GM12874 (cell line): ENCODE results near the gene MXI1.

Experiments used
- TF ChIP-seq, protein P1 (sequence below): IDR thresholded peaks from 2 replicates; pipeline ENCODE4 v1.5.1; 2011; ENCODE audit warnings: low read depth, mild to moderate bottlenecking, control low read depth, low read length, moderate library complexity; ENCODE audit not compliant: insufficient read depth

The MXI1 gene

DNA sequence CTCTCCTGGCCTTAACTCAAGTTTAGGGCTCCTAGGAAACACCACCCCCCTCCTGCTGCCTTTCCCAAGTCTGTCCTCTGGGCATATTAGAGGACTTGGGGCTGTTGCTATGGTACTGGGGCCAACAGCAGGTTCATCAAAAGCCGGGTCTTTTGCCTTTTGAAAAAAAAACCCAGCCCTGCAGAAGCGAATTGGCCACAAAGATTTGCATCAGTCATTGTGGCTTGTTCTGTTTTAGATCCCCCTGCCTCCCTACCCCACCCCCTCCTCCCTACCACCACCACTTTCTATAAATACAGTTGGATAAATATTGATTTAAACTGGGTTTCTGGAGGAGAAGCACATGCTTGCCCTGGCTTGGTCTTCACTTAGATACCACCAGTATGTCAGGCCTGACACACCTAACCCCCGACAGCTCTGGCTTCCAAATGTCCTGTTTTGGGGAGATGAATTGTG is 7.0 kb downstream of the MXI1 start:
- TF ChIP-seq, protein P1, sequence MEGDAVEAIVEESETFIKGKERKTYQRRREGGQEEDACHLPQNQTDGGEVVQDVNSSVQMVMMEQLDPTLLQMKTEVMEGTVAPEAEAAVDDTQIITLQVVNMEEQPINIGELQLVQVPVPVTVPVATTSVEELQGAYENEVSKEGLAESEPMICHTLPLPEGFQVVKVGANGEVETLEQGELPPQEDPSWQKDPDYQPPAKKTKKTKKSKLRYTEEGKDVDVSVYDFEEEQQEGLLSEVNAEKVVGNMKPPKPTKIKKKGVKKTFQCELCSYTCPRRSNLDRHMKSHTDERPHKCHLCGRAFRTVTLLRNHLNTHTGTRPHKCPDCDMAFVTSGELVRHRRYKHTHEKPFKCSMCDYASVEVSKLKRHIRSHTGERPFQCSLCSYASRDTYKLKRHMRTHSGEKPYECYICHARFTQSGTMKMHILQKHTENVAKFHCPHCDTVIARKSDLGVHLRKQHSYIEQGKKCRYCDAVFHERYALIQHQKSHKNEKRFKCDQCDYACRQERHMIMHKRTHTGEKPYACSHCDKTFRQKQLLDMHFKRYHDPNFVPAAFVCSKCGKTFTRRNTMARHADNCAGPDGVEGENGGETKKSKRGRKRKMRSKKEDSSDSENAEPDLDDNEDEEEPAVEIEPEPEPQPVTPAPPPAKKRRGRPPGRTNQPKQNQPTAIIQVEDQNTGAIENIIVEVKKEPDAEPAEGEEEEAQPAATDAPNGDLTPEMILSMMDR = no peak

DNA sequence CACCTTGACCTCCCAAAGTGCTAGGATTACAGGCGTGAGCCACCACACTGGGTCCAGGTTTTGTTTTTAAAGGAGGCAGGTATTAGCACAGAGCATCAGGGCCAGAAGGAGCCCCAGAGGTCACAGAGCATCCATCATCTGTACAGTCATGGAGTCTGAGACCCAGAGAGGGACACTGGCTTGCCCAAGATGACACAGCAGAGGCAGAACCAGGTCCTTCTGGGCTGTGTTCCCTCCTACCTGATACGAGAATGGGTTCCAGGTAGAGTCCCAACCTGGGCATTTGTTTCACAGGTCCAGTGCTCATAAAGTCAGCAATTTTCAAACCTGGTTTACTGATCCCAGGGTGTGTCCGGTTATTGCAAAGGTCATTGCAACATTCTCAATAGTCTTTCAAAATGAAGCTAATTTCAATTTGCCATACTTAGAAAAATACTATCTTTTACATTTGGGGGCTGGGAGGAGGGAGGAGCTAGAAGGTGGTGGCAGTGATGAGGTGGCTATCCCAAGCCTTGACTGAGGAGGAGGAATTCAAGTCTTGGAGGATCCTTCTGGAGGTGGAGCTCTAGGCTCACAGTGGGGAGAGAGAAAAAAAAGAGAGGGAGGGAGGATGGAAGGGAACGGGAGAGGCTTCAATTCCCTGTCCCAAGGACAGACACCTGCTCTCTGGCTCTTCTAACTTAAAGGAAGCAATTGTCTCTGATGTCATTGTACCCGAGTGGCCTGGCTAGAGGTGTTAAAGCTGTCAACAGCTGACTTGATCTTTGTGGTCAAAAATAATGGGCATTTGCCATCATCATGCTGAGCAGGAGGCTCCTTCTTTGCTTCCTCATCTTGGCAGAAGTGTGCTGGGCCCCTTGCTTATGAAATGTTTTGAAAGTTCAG is 8.1 kb downstream of the MXI1 start:
- TF ChIP-seq, protein P1 = no peak

DNA sequence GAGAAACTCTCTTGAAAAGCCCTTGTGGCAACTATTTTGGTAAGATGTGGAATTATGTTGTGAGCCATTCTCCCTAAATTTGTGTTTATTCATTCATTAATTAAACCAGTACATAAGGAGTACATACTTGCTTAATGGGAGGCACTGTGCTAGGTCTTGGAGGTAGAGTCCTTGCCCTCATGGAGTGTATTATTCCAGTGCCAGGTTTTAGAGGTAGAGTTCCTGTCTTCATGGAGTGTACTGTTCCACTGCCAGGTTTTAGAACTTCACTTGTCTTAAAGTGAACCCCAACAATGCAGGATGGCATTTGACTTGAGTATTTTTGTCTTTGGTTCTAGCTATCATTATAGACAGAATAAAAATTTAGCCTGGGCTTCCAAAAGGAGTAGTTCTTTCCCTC is 8.8 kb downstream of the MXI1 start:
- TF ChIP-seq, protein P1 = no peak

DNA sequence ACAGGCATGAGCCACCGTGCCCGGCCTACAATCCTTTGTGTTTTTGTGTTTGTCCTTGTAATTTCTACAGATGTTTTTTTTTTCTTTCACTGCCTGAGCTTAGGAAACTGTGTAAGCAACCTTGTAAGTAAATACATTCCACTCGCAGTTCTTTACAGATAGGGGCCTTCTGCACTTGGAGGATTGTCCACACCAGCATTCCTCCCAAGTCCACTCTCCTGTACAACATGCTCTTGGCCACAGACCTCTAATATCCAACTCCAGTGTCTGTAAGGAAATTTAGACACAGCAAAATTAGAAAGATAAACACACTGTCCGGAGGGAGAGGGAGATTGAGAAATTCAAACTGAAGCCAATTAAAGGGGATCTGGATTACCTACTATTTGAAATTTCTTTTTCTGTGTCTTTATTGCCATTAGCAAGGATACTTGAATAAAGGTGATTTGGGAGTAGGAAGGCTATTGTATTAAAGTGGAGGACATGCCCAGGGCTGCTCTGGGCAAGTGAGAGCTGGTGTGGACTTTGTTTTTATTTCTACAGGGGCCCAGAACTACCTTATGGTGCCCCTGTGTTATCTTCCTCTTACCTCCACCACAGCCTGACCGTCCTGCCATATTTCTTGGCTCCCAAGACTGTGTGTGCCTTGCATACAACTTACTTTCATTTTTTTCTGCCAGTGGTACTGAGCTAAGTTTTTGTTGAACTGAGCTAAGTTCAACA is 9.7 kb downstream of the MXI1 start:
- TF ChIP-seq, protein P1 = no peak

DNA sequence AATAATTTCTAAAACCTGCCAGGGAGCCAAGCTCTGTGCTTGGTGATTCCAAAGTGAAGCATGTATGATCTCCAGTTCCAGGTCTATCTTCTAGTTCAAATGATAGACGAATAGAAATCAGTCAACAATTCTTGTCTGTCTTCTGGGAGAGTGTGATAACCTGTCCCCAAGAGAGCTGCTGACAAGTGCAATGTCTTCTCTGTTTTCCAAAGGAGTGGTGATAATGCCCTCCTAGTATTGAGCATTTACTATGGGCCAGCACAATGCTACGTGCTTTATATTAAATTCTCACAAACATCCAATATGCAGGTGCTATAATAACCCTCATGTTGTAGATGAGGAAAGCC is 10.2 kb downstream of the MXI1 start:
- TF ChIP-seq, protein P1 = no peak

DNA sequence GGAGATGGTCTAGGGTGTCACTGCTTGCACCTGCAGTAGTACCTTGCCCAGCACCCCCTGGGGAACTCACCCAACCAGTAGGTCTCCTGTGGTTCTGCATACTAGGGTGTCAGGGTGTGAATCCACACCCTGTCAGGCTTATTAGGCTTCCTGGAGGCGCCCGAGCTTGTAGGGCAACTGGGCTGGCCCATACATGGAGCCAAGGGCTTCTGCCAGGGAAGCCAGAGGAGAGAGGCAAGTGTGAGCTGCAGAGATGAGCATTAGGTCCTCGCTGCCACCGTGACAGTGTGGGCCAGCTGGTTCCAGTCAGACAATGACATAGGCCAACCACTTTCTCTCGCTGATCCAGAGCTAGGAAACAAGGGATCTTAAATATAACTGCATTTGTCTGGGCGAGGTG is 11.2 kb downstream of the MXI1 start:
- TF ChIP-seq, protein P1 = no peak

DNA sequence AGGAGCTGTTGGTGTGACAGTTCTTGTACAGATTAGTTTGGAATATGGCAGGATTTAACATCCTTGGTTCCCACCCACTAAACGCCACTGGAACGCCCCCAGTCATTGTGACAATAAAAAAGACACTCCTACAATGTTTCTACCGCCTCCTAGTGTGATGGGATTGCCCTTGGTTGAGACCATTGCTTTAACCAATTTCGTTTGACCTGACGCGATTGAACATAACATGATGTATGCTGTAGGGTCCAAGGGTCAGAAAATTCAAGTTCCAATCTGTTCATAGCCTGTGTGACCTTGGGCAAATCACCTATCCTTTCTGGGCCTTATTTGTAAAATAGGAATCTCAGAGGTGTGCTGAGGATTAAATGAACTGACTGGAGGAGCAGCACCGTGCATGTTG is 12.5 kb downstream of the MXI1 start:
- TF ChIP-seq, protein P1 = no peak
